NCI-H82 treated with DMSO at 0.1 percent for 48 hours (cell line): Measurements from ENCODE around the gene PLGLB2.
"Not testable (repeated sequence)": the region's sequence is repeated elsewhere in the genome, so short reads cannot be mapped to it uniquely, and the experiment has no call there.

Experiments used
- DNase-seq: peaks from one replicate; lab custom pipeline; 2025; ENCODE audit not compliant: unreplicated experiment; lab: John Stamatoyannopoulos, UW

The PLGLB2 gene

GRCh38 chr2:87747791-87748190, at the start of gene PLGLB2:
PLGLB2 (plus strand) TSS chr2:87748087; CDS start chr2:87748154, 67 bp downstream.
- not testable (repeated sequence) for DNase-seq

GRCh38 chr2:87704572-87705323, 43.1 kb upstream of the PLGLB2 start:
- DNase-seq, result not testable (repeated sequence)

DNA sequence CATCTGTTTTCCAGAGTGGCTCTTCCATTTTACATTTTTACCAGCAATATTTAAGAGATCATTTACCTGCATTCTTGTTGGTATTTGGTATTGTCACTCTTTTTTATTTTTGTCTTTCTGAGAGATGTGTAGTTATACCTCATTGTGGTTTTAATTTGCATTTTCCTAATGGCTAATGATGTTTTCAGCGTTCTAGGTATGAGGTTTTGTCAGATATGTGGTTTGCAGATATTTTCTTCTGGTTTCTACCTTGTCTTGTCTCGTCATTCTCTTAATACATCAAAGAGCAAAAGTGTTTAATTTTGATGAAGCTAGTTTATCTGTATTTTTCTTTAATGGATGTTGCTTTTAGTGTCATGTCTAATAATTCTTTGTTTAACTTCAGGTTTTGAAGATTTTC, 39.5 kb upstream of the PLGLB2 start:
- not testable (repeated sequence) for DNase-seq

GRCh38 chr2:87727940-87728599, 19.8 kb upstream of the PLGLB2 start:
- not testable (repeated sequence) for DNase-seq

GRCh38 chr2:87740928-87741327, 7.0 kb upstream of the PLGLB2 start:
- DNase-seq, result not testable (repeated sequence)

- not testable (repeated sequence) for DNase-seq
Observed at GRCh38 chr2:87742393-87743108, 5.3 kb upstream of the PLGLB2 start.

GRCh38 chr2:87743638-87744037, 4.2 kb upstream of the PLGLB2 start:
- DNase-seq, result not testable (repeated sequence)

- DNase-seq, result not testable (repeated sequence)
Observed at GRCh38 chr2:87745353-87745951, 2.4 kb upstream of the PLGLB2 start.

DNA sequence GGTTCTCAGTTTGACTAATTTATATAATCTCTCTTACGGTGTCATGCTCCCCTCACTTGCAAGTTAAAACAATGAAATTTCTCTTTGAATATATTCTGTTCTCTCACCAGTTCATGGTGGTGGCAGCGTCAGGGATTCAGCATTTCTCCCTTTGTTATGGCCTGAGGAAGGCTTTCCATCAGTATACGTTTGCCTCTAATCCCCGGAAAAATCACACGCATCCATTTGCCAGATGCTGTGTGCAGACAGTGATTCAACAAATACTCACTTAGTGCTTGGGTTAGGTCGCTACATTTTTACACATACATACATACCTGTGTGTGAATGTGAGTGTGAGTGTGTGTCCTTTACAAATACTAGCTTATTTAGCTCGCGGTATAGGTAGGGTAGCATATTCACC, 637 bp downstream of the PLGLB2 start:
- DNase-seq, result not testable (repeated sequence)

DNA sequence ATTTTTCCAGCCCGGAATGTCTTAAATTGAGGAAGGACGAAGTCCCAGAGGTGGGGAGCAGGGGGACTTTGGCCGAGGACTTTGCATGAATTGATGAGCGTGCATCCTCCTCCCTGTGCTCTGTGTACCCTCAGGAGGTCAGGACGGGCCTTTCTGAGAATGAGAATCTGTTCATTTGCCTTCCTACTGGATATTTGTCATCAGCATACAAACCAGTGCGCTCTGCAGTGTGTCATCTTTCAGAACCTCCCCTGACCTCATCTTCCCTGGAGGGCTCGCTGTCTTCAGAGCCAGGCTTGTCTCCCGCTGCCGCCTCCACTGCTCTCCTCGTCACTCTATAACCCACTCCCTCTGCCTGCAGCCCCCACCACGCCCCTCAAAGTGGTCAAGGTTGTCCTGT, 2.7 kb downstream of the PLGLB2 start:
- not testable (repeated sequence) for DNase-seq

- DNase-seq, result not testable (repeated sequence)
Observed at GRCh38 chr2:87754759-87755158, 6.9 kb downstream of the PLGLB2 start.
